ENCODE measurements around the gene EHD2.

EHD2 gene

DNA sequence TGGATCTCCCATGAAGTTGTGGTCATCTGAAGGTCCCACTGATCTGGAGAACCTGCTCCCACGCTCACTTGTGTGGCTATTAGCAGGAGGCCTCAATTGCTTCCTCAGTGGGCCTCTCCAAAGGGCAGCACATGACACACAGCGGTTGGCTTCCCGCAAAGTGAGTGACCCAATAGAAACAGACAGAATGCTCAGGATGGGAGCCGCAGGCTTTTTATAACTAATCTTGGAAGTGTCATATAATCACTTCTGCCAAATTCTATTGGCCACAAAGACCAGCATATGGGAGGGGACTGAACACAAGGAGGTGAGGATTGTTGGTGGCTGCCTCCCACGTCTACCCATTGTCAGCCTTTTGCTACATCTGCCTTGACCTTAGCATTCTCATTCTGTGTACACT lies 22.1 kb upstream of the EHD2 start:
- DNase-seq (ENCODE audit: low read depth), result no peak

DNA sequence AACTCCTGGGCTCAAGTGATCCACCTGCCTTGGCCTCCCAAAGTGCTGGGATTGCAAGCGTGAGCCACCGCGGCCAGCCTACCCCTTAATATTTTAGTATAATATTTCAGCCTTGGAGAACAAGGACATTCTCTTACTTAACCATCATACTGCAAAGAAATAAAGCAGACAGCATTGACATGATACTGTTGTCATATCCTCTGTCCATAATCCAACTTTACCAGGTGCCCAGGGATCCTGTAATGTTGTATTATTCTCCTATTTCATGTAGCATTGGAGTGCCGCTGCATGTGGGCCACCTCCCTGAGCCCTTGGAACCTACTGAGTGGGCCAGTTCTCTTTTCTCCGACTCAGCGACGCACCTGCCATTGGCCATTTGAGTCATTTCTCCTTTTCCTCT lies 21.4 kb upstream of the EHD2 start:
- DNase-seq (ENCODE audit: low read depth), result no peak

DNA sequence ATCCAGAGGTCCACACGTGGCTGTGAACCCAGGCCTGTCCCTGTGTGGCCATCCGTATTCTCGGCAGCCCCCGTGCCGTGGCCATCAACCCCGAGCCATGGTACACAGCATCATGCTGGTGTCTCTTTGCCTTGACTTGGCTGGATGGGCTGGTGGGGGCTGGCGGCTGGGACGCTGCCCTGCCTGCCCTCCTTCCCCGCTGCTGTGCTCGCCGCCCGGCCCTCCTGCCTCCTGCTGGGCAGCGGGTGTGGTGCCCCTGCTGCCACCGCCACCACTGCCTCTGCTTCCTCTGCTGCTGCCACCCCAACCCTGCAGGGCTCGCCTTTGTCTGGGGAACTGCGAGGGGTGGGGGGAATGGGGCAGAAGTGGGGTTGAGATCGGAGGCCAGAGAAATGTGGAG lies 19.7 kb upstream of the EHD2 start:
- DNase-seq (ENCODE audit: low read depth), result no peak

DNA sequence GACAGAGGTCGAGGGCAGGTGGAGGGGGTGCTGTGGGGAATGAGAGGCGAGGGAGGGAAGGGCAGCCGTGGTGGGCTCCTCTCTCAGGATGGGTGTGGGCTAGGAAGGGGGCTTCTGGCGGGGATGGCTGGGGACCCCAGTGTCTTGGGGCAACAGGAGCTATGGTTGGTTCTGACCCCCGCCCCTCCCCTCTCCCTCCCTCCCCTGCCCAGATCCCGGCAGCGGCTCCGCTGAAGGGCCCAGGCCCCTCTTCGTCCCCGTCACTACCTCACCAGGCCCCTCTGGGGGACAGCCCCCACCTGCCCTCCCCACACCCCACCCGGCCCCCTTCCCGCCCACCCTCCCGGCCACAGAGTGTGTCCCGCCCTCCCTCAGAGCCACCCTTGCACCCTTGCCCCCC lies 19.3 kb upstream of the EHD2 start:
- DNase-seq (ENCODE audit: low read depth), result no peak

DNA sequence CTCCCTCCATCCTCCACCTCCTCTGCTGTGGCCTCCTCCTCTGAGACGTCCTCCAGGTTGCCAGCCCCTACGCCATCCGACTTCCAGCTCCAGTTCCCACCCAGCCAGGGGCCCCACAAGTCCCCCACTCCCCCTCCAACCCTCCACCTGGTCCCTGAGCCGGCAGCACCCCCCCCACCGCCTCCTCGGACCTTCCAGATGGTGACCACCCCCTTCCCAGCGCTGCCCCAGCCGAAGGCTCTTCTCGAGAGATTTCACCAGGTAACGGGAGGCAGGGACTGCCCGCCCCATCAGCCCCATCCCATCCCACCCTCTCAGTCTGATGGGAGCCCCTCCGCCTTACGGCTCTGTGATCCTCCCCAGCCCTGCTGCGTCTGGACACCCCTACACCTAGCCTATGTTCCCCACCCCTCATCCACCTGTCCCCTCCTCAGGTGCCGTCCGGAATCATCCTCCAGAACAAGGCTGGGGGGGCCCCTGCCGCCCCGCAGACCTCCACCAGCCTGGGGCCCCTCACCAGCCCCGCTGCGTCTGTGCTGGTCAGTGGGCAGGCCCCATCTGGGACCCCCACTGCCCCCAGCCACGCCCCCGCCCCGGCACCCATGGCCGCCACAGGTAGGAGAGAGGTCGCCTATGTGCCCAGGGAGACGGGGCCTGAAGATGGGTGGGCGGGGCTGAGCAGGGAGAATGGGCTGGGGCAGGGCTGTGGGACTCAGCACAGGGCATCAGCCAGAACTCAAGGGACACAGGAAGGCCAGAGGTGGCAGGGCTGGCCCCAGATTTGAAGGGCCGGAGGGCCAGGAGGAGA lies 18.6 kb upstream of the EHD2 start:
- no peak for DNase-seq (ENCODE audit: low read depth)

DNA sequence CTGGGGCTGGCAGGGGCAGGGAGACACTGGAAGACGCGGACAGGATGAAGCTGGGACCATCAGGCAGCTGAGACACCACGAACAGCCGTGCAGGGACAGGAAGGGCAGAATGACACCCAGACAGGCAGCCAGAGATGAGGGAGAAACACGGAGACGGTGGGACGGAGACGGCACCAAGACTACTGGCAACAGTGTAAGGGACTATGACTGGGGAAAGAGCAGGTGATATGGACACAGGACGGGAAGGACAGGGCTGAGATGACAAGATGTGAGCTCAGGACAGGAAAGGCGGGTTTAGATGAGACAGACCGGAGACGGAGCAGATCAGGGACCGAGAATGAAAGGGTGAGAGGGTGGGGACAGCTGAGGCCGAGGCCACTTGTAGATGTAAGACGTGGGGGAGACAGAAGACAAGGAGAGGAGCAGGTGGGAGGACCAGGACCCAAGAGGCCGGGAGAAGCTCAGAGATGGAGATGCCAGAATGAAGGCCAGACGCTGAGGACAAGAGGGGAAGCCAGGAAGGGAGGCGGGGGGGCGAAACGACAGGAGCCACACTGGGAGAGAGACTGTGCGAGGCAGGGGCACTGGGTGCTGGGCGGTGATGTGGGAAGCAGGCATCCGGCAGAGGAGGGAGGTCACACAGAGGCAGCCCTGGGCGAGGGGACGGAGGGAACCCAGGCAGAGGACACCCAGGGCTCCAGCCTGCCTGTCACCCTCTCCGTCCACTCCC lies 17.5 kb upstream of the EHD2 start:
- DNase-seq (ENCODE audit: low read depth), result no peak

DNA sequence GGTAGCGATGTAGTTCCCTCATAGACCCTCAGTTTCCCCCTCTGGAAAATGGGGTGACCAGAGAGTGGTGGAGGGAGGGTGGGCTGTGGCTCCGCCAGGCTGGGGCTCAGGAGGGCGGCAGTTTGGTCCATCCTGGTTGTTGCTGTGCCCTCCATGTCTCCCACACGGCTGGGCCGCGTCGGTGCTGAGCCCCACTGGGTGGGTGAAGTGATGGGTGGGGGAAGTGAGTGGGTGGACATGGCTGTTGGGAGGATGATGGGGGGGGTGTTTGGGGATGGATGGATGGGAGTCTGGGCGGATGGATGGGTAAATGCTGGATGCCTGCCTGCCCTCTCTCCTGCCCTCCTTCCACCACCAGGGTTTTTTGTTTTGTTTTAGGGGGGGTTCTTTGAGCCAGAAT lies 16.6 kb upstream of the EHD2 start:
- no peak for DNase-seq (ENCODE audit: low read depth)

DNA sequence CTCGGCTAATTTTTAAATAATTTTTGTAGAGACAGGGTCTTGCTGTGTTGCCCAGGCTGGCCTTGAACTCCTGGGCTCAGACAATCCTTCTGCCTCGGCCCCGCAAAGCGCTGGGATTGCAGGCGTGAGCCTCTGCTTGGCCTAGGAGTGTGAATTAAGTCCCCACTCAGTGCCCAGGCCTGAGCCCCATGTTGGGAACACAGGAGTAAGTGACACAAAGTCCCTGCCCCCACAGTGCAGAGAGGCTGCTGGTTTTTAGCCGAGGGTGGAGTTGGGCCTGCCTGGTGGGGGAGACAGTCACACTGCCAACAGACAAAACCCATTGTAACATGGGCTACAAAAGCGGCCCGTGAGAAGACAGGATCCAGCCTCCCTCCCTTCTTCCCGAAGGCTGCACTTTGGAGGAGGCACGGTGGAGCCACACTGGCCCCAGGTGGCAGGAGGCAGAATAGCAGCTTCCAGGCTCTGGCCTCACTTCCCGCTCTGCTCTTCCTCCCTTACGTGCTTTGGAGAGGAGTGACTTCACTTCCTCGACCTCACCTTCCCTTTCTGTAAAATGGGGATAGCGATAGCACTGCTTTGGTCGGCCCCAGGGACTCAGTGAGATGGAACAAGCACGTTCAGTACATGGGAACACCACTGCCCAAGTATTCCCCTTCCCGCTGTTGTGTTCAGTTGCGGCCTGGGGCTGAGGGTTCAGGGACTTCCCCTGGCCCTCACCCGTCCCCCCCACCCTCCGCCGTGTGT lies 15.2 kb upstream of the EHD2 start:
- DNase-seq (ENCODE audit: low read depth), result no peak

DNA sequence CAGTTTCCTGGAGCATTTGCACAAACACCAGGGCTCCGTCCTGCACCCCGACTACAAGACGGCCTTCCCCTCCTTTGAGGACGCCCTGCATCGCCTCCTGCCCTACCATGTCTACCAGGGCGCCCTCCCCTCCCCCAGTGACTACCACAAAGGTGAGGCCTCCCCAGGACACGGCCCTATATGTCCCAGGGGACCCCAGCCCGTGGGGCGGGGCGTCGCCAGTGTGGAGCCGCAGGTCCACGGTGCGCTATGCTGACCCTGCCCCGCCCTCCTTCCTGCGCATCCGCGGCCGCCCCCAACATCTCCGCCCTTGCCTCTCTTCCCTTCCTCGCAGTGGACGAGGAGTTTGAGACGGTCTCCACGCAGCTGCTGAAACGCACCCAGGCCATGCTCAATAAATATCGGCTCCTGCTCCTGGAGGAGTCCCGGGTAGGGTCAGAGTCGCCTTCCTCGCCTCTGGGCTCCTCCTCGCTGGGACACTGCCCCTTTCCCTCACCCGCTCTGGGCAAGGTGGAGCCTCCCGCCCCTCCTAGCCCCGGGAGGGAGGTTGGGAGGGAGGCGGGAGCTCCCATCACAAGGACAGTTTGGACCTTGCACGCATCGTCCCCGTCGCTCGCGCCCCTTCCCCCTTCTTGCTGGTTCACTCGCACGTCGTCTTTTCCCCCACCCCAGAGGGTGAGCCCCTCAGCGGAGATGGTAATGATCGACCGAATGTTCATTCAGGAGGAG lies 14.4 kb upstream of the EHD2 start:
- DNase-seq (ENCODE audit: low read depth), result no peak

DNA sequence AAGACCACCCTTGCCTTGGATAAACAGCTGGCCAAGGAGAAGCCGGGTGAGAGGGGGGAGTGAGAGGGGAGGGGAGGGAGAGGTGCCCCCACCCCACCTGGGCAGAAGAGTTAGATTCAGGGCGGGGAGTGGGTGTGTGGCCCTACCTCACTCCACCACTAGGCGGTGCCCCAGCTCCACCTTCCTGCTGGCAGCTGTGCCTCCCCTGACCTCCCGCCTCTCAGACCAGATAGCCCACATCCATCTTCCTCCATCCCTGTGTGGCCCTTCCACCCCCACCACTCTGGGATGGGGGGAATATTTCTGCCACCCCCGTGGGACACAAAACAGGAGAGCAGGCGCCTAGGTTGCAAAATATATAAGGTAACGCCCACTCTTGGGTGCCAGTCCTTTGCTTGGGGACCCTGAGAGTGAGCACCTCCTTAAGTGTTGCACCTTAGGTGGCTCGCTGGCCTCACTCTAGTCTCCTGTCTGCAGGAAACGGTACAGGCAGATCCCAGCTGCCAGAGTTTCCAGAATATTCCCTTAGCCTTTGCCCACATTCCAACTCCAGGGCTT lies 13.8 kb upstream of the EHD2 start:
- DNase-seq (ENCODE audit: low read depth), result no peak

DNA sequence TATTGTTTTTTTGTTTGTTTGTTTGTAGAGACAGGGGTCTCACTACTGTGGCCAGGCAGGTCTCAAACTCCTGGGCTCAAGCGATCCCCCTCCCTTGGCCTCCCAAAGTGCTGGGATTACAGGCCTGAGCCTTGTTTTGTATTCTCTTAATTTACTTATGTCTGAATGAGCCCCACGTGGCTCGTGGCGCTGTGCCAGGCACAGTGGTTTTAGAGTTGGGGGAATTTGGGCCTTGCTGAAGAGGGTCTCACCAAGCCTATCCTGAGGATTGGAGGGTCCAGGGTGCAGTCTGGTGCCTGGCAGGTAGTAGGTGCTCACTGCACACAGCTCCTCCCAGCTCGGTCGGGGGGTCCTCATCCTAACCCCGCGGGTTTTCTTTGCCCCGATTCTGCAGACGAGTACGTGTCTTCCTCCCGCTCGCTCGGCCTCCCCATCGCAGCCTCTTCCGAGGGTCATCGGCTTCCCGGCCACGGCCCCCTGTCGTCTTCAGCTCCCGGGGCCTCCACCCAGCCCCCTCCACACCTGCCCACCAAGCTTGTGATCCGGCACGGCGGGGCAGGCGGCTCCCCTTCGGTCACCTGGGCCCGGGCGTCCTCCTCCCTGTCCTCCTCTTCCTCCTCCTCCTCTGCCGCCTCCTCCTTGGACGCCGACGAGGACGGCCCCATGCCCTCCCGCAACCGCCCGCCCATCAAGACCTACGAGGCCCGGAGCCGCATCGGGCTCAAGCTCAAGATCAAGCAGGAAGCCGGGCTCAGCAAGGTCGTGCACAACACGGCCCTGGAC lies 12.1 kb upstream of the EHD2 start:
- DNase-seq (ENCODE audit: low read depth), result no peak

DNA sequence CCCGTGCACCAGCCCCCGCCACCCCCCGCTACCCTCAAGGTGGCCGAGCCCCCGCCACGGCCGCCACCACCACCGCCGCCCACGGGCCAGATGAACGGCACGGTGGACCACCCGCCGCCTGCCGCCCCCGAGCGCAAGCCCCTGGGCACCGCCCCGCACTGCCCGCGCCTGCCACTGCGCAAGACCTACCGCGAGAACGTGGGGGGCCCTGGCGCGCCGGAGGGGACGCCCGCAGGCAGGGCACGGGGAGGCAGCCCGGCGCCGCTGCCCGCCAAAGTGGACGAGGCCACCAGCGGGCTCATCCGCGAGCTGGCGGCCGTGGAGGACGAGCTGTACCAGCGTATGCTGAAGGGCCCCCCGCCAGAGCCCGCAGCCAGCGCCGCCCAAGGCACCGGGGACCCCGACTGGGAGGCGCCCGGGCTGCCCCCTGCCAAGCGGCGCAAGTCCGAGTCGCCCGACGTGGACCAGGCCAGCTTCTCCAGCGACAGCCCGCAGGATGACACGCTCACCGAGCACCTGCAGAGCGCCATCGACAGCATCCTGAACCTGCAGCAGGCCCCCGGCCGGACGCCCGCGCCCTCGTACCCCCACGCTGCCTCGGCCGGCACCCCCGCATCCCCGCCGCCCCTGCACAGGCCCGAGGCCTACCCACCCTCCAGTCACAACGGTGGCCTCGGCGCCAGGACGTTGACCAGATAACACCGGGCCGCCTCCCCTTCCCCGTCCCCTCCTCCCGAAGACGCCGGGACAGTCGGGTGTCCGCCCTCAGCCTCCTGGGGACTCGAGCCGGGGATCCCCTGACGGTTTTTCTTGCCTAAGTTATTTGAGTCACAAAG lies 11.3 kb upstream of the EHD2 start:
- no peak for DNase-seq (ENCODE audit: low read depth)

DNA sequence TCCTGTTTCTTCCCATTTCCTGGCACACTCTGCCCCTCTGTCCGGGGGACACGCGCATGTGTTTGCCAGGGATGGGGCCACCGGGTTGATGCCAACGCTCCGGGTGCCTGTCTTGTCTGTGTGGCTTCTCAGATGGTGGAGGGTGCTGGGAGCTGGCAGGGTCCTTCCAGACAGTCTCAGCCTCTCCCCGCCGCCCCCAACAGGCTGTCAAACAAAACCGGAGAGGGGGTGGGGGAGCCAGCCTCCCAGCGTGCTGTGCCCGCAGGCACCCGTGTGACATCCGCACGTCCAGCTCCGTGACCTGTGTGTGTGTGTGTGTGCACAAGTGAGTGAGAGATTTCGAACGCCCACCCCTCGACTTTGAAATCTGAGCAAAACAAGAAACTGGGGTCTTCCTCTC lies 10.6 kb upstream of the EHD2 start:
- DNase-seq (ENCODE audit: low read depth), result no peak

DNA sequence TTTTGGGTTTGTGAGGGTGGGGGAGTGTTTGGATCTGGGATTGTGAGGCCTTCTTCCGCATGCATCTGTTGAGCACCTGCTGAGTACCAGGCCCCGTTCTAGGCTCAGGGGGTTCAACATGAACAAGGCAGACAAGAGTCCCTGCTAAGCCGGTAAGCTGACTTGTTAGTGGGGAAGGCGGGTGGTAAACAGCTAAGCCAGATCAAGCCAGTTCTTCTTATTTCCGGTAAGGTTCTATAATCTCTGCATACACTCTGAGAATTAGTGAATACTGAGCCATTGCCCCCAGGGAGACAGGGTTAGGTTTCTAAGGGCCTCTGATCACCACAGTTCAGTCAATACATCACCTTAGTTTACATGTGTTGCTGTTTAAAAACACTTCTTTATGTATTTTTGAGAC lies 9.9 kb upstream of the EHD2 start:
- no peak for DNase-seq (ENCODE audit: low read depth)

DNA sequence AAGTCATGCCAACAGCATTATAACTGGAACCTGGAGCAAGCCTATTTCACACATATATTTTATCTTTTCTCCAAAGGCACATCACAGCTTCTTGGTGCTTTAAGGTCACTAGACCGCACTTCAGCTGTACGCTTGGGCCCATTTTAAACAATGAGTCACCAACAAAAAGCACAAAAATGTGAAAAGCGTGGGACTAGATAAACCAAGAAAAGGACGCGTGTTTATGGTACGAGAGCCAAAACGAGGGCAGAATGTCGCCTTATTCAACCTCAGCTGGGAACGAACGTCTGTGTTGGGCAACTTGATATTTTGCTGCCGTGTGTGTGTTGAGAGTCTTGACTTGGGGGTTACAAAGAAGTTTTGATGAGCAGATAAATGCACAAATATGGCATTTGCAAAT lies 9.2 kb upstream of the EHD2 start:
- no peak for DNase-seq (ENCODE audit: low read depth)

DNA sequence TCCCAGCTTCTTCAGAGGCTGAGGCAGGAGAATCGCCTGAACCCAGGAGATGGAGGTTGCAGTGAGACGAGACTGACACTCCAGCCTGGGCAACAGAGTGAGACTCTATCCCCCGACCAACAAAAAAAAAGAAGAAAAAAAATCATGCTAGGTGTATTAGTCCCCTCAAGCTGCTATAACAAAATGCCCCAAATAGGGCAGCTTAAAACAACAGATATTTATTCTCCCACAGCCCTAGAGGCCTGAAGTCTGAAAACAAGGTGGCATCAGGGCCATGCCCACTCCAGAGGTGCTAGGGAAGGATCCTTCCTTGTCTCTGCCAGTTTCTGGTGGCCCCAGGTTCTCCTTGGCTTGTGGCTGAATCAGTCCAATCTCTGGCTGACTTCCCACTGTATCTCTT lies 8.6 kb upstream of the EHD2 start:
- no peak for DNase-seq (ENCODE audit: low read depth)

DNA sequence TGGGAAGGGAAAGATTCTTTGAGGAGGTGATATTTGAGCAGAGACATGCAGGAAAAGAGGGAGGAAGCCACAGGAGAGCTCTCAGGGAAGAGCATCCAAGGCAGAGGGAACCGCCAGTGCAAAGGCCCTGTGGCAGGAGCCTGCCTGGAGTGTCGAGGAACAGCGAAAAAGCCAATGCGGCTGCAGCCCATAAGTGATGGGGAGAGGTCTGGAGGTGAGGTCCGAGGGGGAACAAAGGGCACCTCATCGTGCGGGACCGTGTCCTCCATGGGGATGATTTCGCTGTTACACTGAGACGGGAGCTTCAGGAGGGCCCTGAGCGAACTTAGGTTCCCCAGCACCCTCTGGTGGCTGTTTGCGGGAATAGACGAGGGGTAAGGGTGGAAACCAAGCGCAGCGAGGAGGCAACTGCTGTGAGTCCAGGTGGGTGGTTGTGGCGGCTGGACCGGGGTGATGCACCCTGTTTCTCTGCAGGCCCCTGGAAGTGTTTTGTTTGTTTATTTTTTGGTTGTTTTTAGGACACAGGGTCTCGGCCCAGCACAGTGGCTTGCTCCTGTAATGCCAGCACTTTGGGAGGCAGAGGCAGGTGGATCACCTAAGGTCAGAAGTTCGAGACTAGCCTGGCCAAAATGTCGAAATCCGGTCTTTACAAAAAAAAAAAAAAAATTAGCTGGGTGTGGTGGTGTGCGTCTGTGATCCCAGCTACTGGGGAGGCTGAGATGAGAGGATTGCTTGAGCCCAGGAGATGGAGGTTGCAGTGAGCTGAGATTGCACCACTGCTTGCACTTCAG lies 5.9 kb upstream of the EHD2 start:
- DNase-seq (ENCODE audit: low read depth), result peak; percentile 32

DNA sequence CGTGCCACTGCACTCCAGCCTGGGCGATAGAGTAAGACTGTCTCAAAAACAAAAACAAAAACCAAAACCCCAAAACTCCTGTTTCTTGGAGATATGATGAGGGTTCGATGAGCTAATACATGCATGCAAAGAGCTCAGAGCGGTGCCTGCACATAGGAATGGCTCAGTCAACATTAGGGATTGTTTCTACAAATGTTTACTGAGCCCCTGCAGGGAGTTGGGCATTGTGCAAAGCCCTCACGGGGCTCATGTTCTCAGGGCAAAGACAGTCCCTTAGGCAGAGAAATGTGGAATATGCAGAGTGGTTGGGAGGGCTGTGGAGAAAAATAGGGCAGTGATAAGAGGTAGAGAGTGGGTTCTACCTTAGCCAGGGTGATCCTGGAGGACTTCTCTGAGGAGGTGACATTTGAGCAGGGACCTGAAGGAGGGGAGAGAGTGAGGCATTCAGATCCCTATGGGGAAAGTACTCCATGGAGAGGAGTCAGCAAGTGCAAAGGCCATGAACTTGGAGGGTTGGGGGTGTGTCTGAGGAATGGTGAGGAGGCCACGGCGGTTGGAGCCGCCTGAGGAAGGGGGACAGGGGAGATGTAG lies 1.5 kb upstream of the EHD2 start:
- no peak for DNase-seq (ENCODE audit: low read depth)

DNA sequence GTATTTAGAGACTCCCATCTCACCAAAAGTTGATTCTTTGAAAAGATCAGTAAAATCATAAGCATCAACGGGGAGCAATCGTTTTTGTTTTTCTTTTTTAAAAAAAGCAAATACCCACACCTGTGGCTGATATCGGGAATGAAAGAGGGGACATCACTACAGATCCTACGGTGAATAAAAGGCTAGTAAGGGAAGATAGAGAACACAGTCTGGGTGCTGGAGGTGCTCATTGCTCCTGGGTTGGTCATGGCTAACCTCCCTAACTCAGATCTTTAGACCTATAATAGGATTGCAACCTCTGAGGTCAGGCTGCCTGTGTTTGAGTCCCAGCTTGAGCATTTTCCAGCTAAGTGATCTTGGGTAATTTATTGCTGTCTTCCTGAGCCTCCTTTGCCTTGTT lies 1.1 kb downstream of the EHD2 start:
- no peak for DNase-seq (ENCODE audit: low read depth)
